Raji (cell line): ENCODE results near the gene OR5T3.

Experiments
- POLR2A ChIP-seq: IDR thresholded peaks from 2 replicates; pipeline ENCODE4 v1.6.1; 2011; ENCODE audit warnings: low read depth, low read length, control low read depth; ENCODE audit not compliant: insufficient read depth

The OR5T3 gene

DNA sequence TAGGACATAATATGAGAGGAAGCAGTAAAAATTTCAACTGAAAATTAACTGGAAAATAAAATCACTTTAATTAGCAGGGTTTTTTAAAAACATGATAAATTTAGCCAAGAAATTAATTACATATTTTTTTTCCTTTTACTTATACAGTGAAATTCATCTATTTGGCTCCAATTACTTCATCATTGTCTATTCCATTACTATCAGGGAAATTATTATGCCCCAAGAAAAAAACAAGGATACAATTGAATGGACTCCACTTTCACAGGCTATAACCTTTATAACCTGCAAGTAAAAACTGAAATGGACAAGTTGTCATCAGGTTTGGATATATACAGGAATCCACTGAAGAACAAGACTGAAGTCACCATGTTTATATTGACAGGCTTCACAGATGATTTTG is at the start of gene OR5T3:
TSS of gene OR5T3 (plus strand) at position 301 of the 400 bp plus-strand sequence. CDS start at position 301, 0 bp downstream.
- TF ChIP-seq POLR2A = no peak

DNA sequence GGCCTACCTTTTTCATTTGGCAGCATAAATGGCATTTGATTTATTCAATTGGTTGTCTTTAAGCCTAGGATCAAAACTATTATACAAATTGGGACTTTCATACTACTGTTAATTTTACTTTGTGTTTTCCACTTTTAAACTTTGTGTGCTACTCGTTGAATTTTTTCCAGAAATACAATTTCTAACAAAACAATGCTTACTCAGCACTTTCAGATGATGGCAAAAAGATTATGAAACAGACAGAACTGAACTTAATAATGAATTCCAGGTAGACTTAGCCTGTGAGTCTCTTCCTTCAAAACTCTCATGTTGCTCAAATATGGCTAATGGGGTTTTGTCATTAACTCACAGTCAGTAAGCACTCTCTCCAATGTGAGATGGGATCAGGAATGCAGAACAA is 44.3 kb upstream of the OR5T3 start:
- TF ChIP-seq POLR2A = no peak

DNA sequence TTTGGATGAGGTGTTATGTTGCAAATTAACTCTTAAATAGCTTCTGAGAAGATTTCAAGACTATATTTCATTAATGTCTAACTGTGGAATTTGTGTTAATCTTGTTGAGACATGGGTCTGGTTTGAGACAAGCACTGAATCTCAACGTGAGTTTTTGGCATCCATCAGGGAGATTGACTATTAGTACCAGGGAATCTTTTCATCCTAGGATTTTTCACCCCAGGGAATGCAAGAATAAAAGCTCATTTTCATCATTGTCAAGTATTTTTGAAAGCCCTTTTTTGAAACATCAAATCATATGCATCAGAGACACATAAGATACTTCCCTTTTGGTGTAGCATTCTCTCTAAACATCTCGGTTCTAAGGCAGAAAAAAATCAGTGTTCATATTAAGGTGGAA is 37.5 kb upstream of the OR5T3 start:
- TF ChIP-seq POLR2A = no peak

DNA sequence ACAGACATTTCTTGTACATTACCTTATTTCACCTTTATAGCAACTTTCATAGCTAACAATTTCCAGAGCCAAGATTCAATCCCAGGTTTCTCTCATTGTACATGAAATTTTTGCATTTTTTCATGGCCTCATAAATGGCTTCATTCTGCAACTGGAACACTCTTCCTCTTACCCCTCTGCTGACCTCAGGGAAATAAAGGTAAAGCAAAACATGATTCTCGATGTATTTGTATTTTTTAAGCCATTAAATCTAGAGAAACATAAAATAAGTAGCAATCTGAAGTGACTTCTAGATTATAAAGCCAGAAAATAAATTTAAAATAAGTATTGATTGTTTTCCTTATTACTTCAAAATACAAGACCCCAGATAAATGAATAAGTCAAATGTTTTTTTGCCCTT is 17.9 kb upstream of the OR5T3 start, which contains the start of gene OR5T2:
TSS of gene OR5T2 (minus strand) at position 101 of the 400 bp plus-strand sequence. CDS start 1,193 bp downstream, outside the sequence.
- no peak for TF ChIP-seq POLR2A

DNA sequence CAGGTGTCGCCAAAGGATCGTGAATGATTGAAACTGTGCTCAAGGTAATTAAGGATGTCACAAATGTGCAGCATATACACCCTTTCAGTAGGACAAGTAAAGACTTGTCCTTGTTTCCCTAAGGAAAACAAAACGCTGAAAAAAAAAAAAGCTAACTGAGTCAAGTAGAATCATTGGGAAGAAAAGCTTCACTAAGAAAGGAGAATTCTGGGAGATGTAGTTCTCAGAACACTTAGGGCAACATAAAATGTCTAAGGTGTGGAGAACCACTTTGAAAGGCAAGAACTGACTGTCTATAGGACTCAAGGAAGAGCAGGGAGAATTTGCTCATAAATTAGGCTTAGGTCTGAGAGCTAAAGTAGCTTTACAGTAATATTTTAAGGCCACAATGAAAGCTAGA is 19.0 kb downstream of the OR5T3 start:
- TF ChIP-seq POLR2A = no peak

DNA sequence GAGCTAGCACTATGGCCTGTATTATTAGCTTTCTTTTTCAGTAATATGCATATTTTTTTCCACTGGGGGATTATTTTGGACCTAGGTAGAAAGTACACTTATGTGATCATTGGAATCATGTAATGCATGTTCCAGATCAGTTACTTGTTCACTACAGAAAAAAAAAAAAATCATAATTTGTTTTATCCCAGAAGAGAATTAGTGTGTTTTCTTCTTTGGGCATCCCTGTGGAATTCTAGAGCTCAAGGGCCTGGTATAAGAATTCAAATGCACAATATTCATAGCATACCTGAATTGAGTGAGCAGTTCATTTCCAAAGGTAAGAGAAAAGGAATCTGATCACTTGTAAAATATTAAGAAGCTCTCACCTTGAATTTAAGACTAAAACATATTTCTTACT is 21.8 kb downstream of the OR5T3 start, which contains the start of gene OR5T1:
TSS of gene OR5T1 (plus strand) at position 301 of the 400 bp plus-strand sequence. CDS start 1,485 bp downstream, outside the sequence.
- no peak for TF ChIP-seq POLR2A

DNA sequence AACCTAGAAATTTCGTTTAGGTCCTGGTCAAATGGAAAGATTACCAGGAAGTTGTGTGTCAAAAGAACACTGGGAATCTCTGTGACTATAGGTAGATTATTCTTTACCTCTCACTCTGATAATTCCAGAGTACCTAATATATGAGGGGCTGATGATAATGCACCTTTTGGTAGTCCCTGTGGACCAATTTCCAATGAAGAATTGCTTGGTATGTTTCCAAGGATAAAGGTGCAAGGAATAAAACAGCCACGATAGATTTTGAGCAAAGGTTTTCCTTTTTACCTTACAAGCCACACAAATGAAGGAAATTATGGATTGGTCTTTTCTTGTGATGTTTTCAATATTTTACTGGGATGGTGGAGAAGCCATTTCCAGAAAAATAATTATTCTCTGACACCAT is 40.1 kb downstream of the OR5T3 start, which contains the start of gene OR8H1:
TSS of gene OR8H1 (minus strand) at position 101 of the 400 bp plus-strand sequence. CDS start 1,192 bp downstream, outside the sequence.
- TF ChIP-seq POLR2A = no peak

DNA sequence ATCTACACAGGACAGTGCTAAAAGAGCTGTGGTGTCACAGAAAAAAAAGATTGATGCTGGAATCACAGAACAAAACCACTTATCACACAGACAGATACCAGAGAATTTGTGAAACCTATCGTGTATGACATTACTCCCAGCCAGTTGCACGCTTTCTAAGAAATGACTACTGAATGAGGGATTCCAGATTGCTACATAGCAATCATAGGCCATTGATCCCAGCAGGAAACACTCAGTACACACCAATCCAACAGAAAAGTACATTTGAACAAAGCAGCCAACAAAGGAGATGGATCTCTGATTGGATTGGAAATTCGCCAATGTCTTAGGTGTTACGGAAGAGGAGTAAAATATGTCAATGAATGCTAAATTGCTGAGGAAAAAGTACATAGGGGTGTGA is 44.8 kb downstream of the OR5T3 start:
- TF ChIP-seq POLR2A = no peak
